ENCODE results near the gene CDRT4.

Gene CDRT4

GRCh38 chr17:15431196-15431595 lies 36.2 kb downstream of the CDRT4 start:
- no peak for DNase-seq

GRCh38 chr17:15424521-15424920 lies 42.9 kb downstream of the CDRT4 start:
- DNase-seq = no peak

DNA sequence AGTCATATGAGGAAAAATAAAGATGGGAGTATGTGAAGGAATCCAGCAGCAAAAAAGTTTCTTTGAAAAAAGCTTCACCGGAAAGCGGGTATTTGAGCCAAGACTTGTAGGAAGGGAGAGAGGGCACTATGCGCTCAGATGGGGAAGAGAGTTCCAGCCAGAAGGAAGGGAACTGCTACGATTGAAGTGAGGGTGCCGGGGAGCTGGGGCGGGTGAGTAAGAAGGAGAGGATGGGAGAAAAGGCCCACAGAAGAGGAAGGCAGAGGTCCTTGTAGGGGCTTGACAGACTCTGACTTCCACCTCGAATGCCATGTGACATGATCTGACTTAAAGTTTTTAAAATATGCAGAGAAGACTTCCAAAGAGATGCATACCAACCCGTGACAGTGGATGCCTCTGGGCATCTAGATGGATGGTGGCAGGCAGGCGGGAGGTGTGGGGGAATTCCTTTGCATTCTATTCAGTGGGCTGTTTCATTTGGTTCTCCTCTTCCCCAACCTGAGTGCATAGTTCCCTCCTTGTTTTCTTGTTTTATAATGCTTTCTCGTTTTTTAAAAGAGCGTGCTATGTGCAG lies 44.9 kb downstream of the CDRT4 start:
- DNase-seq = peak in 1 of 4 experiments; percentile 7

GRCh38 chr17:15418781-15419180 lies 48.6 kb downstream of the CDRT4 start:
- no peak for DNase-seq

GRCh38 chr17:15414532-15415306 lies 52.7 kb downstream of the CDRT4 start:
- DNase-seq = no peak

- no peak for DNase-seq
Observed at GRCh38 chr17:15413101-15413771, 54.2 kb downstream of the CDRT4 start.

DNA sequence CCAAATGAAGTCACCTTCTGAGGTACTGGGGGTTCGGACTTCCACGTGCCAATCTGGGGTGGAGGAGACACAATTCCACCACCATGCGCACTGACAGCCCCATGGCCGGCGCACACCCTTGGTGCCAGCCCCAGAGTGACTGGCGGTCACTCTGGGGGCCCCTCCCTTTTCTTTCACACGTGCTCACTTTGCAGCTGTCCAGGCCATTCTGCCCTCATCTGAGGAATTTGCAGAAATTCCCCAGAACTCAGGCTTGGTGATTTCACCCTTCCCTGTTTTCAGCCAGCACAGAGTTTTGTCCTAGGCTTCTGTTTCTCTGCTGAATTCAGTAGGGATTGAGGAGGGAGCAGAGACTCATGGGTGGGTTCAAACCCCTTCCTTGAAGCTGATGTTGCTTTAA lies 54.8 kb downstream of the CDRT4 start:
- DNase-seq = peak in 1 of 4 experiments; percentile 11

GRCh38 chr17:15411384-15412198 lies 55.8 kb downstream of the CDRT4 start:
- peak; percentile 53 to 82 (median 65) for DNase-seq

- no peak for DNase-seq
Observed at GRCh38 chr17:15409721-15410250, 57.6 kb downstream of the CDRT4 start.

- DNase-seq = peak in 1 of 4 experiments; percentile 16
Observed at GRCh38 chr17:15408803-15409202, 58.6 kb downstream of the CDRT4 start.

DNA sequence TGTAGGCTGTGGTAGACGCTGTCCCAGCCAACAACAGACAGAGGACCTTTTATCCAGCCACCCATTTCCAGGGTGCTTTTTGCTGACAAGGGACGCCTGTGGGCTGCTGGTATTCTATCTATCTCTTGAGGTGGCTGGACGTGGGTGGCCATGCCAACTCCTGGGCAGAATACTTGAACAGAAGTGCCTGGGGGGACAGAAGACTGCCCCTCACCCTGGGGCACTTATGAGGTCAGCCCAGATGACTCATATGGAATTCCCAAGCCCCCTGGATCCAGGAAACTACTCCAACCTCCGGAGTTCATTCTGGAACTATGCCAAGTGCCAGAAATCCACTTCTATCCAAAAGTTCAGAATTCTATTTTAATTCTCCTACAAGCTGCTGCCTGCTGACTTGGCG lies 61.3 kb downstream of the CDRT4 start:
- no peak for DNase-seq

DNA sequence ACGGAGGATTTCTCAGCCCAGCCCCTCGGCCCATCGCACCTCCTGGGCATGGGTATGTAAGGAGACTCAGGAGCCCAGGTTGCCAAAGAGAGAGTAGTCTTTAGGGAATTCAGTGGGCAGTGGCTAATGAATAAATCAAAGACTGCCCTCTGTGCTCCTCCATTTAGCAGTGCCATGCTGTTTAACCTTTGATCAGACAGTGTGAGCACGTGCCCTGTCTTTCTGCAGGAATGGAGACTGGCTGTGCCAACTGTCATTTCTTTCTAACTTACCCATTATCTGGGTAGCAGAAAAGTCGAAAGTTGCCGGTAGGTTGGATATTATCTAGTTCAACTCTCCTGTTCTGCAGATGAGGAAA lies 62.4 kb downstream of the CDRT4 start:
- DNase-seq = no peak

DNA sequence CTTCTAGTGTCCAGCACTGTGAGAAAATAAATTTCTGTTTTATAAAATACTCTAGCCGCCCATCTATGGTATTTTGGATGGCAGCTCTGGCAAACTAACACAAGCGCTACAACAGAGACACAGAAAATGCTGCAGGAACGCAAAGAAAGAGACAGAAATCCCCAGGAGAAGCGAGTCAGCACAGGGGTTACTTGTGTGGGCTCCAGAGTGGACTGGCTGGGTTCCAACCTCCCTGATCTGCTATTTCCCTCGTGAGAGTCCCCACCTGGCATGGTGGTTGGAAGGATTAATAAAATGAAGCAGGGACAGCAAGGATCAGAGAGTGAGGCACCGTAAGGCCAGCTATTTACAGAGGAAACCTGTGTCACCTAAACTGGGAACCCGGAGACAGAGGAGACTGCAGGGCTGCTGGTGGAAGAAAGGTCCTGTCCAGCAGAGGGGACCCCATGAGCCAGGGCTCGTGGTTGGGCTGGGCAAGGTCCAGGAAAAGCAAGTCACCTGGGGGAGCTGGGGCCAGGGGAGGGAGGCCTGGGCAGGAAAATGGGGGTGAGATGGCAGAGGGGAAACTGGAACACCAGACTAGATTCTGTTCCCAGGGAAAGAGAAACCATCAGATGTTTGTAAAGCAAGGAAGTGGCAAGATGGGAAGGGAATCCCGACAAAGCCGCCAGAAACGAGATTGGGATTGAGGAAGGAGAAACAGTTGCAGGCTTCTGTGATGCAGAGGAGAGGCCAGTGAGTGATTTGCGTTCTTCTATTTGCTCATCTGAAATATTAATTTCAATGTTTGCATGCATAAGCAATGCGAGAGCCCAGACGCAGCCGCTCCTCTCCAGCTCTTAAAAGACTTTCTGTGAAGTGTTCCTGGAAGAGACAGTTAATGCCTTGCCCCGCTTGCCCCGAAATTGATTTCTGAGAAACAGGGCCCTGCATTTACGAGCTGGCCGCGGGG lies 63.0 kb downstream of the CDRT4 start:
- DNase-seq = no peak

DNA sequence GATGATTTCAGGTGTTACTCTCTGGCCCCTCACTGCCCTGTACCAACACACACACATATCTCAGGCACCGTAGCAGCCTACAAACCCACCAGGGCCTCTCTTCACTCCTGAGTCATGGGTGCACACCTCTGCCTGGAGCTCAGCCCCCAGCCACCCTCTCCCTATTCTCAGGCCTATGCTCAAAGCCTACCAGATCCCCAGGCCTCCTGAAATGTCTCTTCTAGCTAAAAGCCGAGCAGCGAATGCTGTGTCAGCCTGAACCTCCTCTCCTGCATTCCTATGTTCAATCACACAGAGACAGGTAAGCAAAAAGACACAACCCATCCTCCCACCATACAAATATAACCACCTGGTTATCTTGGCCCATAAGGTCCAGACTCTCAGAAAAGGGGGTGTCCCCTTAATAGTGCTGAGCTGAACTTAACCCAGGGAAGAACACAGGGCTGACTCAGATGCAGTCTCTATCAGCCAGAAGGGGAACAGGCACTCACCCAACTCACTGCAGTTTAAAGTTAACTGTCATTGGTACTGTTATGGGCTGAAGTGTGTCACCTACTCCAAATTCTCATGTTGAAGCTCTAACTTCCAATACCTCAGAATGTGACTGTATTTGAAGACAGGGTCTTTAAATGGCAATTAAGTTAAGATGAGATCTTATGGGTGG lies 64.0 kb downstream of the CDRT4 start:
- DNase-seq = peak in 1 of 4 experiments; percentile 15

DNA sequence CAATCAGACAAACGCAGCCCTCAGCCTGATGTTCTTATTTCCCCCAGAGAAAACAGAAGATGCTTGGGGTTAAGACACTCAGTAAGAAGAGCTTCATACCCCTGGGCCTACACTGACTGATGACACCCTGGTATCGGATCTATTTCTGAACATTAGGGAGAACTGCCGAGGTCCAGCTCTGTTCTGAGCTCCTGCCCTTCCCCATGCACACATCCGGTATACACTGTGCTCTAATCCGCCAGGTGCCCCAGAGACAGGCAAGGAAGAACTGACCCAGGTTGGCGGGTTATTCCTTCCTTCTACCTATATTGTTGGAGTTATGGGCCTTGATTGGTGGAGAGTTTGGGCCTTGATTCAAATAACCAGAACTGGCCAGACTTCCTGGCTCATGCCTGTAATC lies 68.0 kb downstream of the CDRT4 start:
- no peak for DNase-seq

DNA sequence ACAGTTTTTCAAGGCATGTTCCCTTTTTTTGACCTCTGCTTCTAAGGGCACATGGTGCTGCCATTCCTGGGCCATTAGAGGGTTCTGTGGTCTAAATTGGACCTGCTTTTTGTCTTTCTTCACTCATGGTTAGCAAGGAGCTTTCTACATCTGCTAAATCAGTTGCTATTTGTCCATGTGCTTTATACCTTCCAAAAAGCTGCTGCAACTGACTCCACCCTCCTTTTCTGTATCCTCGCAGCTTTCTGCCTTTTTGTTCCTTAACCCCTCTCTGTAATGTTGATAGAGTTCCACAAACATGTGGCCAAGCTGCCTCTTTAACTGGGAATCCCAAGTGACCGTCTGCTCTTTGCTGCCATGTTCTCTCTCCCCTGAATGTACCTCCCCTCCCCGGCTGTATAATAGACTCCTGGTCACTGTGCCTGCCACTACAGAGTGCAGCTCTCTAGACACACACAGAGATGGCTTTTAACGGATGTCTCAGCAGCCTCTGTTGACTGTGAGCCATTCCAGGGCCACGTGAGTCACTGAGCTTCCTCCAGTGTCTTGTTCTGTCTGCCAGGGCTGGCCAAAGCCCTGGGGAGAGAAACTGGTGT lies 68.6 kb downstream of the CDRT4 start:
- DNase-seq = no peak

DNA sequence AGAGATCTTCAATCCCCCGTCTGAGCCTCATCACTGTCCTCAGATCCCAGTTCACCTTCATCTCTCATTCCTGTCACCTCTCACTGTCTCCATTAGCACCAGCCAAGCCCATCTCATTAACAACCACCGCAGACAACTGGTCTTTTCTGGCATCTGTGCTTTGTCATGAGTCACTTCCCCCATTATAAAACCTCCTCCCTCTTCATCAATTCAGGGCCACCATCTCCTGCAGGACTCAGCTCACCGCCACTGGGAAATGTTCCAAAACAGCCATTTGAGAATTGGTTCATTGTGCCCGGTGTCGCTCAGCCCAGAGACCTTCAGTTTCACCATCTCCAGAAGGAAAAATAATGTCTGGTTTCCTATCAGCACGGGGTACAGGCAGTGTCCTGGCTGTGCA lies 69.1 kb downstream of the CDRT4 start:
- no peak for DNase-seq

- DNase-seq = no peak
Observed at GRCh38 chr17:15397620-15398019, 69.8 kb downstream of the CDRT4 start.

DNA sequence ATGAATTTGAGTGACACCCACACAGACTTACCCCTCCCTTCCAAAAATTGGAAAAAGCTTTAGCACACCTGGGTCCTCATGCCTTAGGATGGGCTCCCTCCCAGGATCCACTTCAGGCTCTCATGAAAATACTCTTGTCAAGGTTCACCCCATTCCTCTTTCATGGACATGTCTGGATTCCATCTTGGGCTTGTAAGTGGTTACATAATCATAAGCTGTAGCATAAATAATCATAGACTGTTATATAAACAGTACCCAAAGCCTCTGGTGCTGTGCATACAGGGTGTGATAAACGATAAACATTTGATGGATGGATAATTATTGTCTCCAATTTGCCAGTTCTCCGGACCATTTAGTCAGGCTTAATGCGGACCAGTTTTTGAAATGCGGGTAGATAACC lies 72.3 kb downstream of the CDRT4 start:
- no peak for DNase-seq

GRCh38 chr17:15393414-15393813 lies 74.0 kb downstream of the CDRT4 start:
- no peak for DNase-seq

DNA sequence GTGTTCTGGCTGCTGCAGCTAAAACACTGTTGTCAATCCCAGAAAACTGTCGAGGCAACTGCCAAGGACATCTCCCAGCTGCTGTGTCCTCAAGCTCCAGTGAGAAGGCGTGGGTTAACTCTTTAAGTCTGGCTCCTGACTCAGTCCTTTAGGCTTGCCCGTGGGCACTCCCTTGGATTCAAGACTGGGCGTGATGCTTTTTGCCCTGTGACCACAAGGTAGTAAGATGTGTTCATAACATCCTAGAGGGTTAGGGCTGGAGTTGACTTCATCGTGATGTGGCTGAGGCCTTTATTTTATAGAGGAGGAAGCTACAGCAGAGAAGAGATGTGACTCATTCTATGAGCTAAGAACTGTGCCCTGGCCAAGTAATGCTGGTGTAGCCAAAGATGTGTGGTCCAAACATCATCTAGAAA lies 75.1 kb downstream of the CDRT4 start:
- DNase-seq = peak in 2 of 4 experiments; percentile 17 to 22

All from suppressor macrophage (primary cell).